Ovary (tissue), 9 donors: ENCODE measurements around the gene ST8SIA2. TPM values are rescaled to one million over a fixed set of nuclear protein-coding genes. Genes with fewer than 3 reads are reported as not detected.

ENCODE experiments used
- DNase-seq, 5 donors: peaks; one replicate each; pipeline ENCODE4 v3.0.0-alpha.2; 2019 to 2020
- H3K27ac ChIP-seq, 2 donors: fragments of 200-600 bp; one replicate each; pipeline versions ENCODE4 v1.5.1 to v1.8.0; 2019 to 2022
- H3K27me3 ChIP-seq: fragments of 200-600 bp; one replicate; pipeline ENCODE4 v1.8.0; 2022
- H3K36me3 ChIP-seq: fragments of 200-600 bp; sonication (generic); one replicate; pipeline ENCODE4 v1.5.1; 2019
- H3K4me1 ChIP-seq: one replicate; pipeline ENCODE4 v1.8.1; 2013; ENCODE audit warnings: mild to moderate bottlenecking, moderate library complexity; ENCODE audit not compliant: insufficient read depth
- H3K4me3 ChIP-seq: fragments of 200-600 bp; sonication (generic); one replicate; pipeline ENCODE4 v1.5.1; 2017
- H3K9me3 ChIP-seq, 2 donors: fragments of 200-600 bp in 1 of 2; sonication (generic) in 1 of 2; one replicate each; pipeline versions ENCODE4 v1.5.1 to v1.8.1; 2013 to 2019; ENCODE audit warnings: mild to moderate bottlenecking in 1 of 2, moderate library complexity in 1 of 2
- EP300 ChIP-seq: sonication (generic); formaldehyde crosslinking; IDR thresholded peaks from one replicate; pipeline ENCODE4 v1.6.1; 2017; ENCODE audit warnings: antibody characterized with exemption
- POLR2A ChIP-seq: fragments of 450-650 bp; IDR thresholded peaks from one replicate; pipeline ENCODE4 v1.6.1; 2017; ENCODE audit warnings: antibody characterized with exemption, mild to moderate bottlenecking, moderate library complexity
- WGBS, 3 donors: extraction: QIAGEN DNeasy Blood & Tissue Kit in 1 of 3; methylation state at CpG; one replicate each; pipeline versions ENCODE4 v1.1.5 to v1.1.7; 2013 to 2017; 5-methylcytosine and 5-hydroxymethylcytosine counted together
- intact Hi-C, 4 donors: fragments of 100-400 bp; cut with DNase I; formaldehyde crosslinking; loops; one replicate each; pipeline versions ENCODE4 v1.11.0 to v1.15.1; 2022 to 2023
- polyA plus RNA-seq, 2 donors: library from polyadenylated mRNA; stranded (reverse); fragments of 200-250 nt in 1 of 2; fragments of 350-450 nt in 1 of 2; fragmentation: Illumina TruSeq in 1 of 2; extraction: RNeasy Lipid Tissue Mini Kit (QIAGEN cat#74804) in 1 of 2; gene quantifications; one replicate each; pipeline ENCODE4 v1.2.3, GENCODE V29; 2013 to 2014
- total RNA-seq, 7 donors: library from RNA; depleted of rRNA in 2 of 7; stranded (reverse); fragments of >200 nt in 2 of 7; fragmentation: NEBNext Ultra II Directional in 3 of 7; extraction: Animal tissue kit (Norgen Biotek cat#: 25700) in 3 of 7; gene quantifications; one replicate each; pipeline versions ENCODE4 v1.1.0 to v1.2.4, GENCODE V29; 2016 to 2023
- TF ChIP-seq, protein P1 (sequence below), 3 donors: fragments of 450-650 bp in 2 of 3; fragments of 200-600 bp in 1 of 3; IDR thresholded peaks; one replicate each; pipeline versions ENCODE4 v1.5.1 to v1.8.0; 2016 to 2022; ENCODE audit warnings: antibody characterized with exemption in 3 of 3, mild to moderate bottlenecking in 1 of 3
- donor health status: DM: no; HTN: no; CAD: no; lungs with moderate emphysema.
- donor health status: DM: no; HTN: no; CAD: no.
- donor health status: Bipolar disorder and iron deficiency.
- donor health status: DM: yes; HTN: yes; CAD: no.
- donor health status: DM: no; HTN: no; CAD: no.
- donor health status: DM: yes; HTN: yes; CAD: no.

The ST8SIA2 gene
- total and polyA plus RNA-seq, 9 donors, result 0.01 to 0.46 (median 0.18) TPM; not detected in 4

DNA sequence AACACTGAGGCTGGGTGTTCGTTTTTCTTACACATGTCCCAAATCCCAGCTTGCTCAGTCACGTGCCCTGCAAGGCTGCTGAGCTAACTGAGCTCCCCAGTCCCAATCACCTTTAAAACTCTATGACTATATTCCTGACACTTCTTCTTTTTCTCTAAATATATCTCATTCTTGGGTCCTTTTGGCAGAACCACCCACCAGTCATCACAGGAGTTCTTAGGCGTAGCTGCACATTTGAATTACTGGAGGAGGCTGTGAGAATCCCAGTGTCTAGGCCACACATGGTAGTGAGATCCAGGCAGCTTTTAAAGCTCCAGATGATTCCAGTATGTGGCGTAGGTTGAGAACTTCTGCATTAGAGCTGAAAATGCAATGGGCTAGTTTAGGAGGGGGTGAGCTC is 66.3 kb downstream of the ST8SIA2 start:
- no peaks in the 10 kb centered on the region for H3K4me1 ChIP-seq
- TF ChIP-seq POLR2A (no peak), EP300 (no peak)
- TF ChIP-seq, protein P1, sequence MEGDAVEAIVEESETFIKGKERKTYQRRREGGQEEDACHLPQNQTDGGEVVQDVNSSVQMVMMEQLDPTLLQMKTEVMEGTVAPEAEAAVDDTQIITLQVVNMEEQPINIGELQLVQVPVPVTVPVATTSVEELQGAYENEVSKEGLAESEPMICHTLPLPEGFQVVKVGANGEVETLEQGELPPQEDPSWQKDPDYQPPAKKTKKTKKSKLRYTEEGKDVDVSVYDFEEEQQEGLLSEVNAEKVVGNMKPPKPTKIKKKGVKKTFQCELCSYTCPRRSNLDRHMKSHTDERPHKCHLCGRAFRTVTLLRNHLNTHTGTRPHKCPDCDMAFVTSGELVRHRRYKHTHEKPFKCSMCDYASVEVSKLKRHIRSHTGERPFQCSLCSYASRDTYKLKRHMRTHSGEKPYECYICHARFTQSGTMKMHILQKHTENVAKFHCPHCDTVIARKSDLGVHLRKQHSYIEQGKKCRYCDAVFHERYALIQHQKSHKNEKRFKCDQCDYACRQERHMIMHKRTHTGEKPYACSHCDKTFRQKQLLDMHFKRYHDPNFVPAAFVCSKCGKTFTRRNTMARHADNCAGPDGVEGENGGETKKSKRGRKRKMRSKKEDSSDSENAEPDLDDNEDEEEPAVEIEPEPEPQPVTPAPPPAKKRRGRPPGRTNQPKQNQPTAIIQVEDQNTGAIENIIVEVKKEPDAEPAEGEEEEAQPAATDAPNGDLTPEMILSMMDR (IDR thresholded peaks at IDR 0.05), result no peak
- intact Hi-C loops, result no loop called here
- DNase-seq, result no peak
- H3K36me3 ChIP-seq, result no peaks in the 10 kb centered on the region
- H3K4me3 ChIP-seq, result no peak overlapping the region
- no peaks in the 10 kb centered on the region for H3K9me3 ChIP-seq
- 87 to 94% (median 88%) methylated on average over 4 of the region's 4 CpGs for WGBS, 3 donors
- no peak overlapping the region for H3K27ac ChIP-seq
- H3K27me3 ChIP-seq, result no peaks in the 10 kb centered on the region

- H3K27me3 ChIP-seq, result no peaks in the 10 kb centered on the region
- no peaks in the 10 kb centered on the region for H3K4me1 ChIP-seq
- no peak for DNase-seq
- no peak overlapping the region for H3K4me3 ChIP-seq
- TF ChIP-seq, protein P1 (IDR thresholded peaks at IDR 0.05), result no peak
- TF ChIP-seq POLR2A (no peak), EP300 (no peak)
- intact Hi-C loops, result no loop called here
- WGBS, 3 donors, result 68 to 77% (median 77%) methylated on average over 2 of the region's 2 CpGs
- no peaks in the 10 kb centered on the region for H3K36me3 ChIP-seq
- no peaks in the 10 kb centered on the region for H3K9me3 ChIP-seq
- H3K27ac ChIP-seq, result no peak overlapping the region
Observed at GRCh38 chr15:92462424-92463125, 68.9 kb downstream of the ST8SIA2 start.

GRCh38 chr15:92463352-92463751 is 69.7 kb downstream of the ST8SIA2 start:
- Histone ChIP-seq H3K4me3 (no peak overlapping the region), H3K4me1 (no peaks in the 10 kb centered on the region), H3K36me3 (no peaks in the 10 kb centered on the region), H3K27me3 (no peaks in the 10 kb centered on the region), H3K9me3 (no peaks in the 10 kb centered on the region), H3K27ac (no peak overlapping the region)
- intact Hi-C loops, result no loop called here
- WGBS, 3 donors, result 71 to 91% (median 75%) methylated on average over 5 of the region's 5 CpGs
- TF ChIP-seq, protein P1 (IDR thresholded peaks at IDR 0.05), result no peak
- no peak for DNase-seq

GRCh38 chr15:92463826-92464225 is 70.1 kb downstream of the ST8SIA2 start:
- 79 to 82% (median 80%) methylated on average over 7 of the region's 7 CpGs for WGBS, 3 donors
- DNase-seq, result no peak
- no peak overlapping the region for H3K27ac ChIP-seq
- H3K4me1 ChIP-seq, result no peaks in the 10 kb centered on the region
- TF ChIP-seq, protein P1 (IDR thresholded peaks at IDR 0.05), result no peak
- TF ChIP-seq POLR2A (no peak), EP300 (no peak)
- H3K9me3 ChIP-seq, result no peaks in the 10 kb centered on the region
- H3K36me3 ChIP-seq, result no peaks in the 10 kb centered on the region
- H3K27me3 ChIP-seq, result no peaks in the 10 kb centered on the region
- H3K4me3 ChIP-seq, result no peak overlapping the region
- intact Hi-C loops, result no loop called here
